AG20443 (cell line): ENCODE data around the gene ANP32B.

Experiments used
- DNase-seq: peaks from one replicate; pipeline ENCODE4 v3.0.0; 2012; ENCODE audit warnings: low spot score, mixed read lengths

Gene ANP32B

GRCh38 chr9:98031169-98031568 is 48.0 kb downstream of the ANP32B start:
- no peak for DNase-seq

GRCh38 chr9:98031935-98032334 is 48.8 kb downstream of the ANP32B start:
- DNase-seq = no peak

GRCh38 chr9:98034593-98035546 is 51.7 kb downstream of the ANP32B start:
- DNase-seq = peak; percentile 75

- DNase-seq = peak; percentile 39
Observed at GRCh38 chr9:98037357-98037756, 54.2 kb downstream of the ANP32B start.

- DNase-seq = no peak
Observed at GRCh38 chr9:98038958-98039357, 55.8 kb downstream of the ANP32B start.

- DNase-seq = no peak
Observed at GRCh38 chr9:98039607-98040017, 56.5 kb downstream of the ANP32B start.

- no peak for DNase-seq
Observed at GRCh38 chr9:98040212-98040611, 57.1 kb downstream of the ANP32B start.

GRCh38 chr9:98043915-98044314 is 60.8 kb downstream of the ANP32B start:
- no peak for DNase-seq

GRCh38 chr9:98045234-98046179 is 62.4 kb downstream of the ANP32B start:
- DNase-seq = no peak

- DNase-seq = no peak
Observed at GRCh38 chr9:98046180-98046543, 63.0 kb downstream of the ANP32B start.

- no peak for DNase-seq
Observed at GRCh38 chr9:98047002-98047401, 63.9 kb downstream of the ANP32B start.

- DNase-seq = no peak
Observed at GRCh38 chr9:98049288-98050072, 66.3 kb downstream of the ANP32B start.

GRCh38 chr9:98050351-98050750 is 67.2 kb downstream of the ANP32B start:
- no peak for DNase-seq

GRCh38 chr9:98054376-98054951 is 71.3 kb downstream of the ANP32B start:
- DNase-seq = no peak

- DNase-seq = peak; percentile 99
Observed at GRCh38 chr9:98056269-98057137, 73.4 kb downstream of the ANP32B start, which contains the start of gene NANS. NANS (plus strand) TSS chr9:98056732; CDS start chr9:98056809, 77 bp downstream.

GRCh38 chr9:98057138-98057799 is 74.1 kb downstream of the ANP32B start:
- DNase-seq = no peak

GRCh38 chr9:98062161-98062560 is 79.0 kb downstream of the ANP32B start:
- DNase-seq = no peak

GRCh38 chr9:98064623-98065392 is 81.7 kb downstream of the ANP32B start:
- no peak for DNase-seq
